Vagina (tissue), 2 donors: ENCODE data around the gene COX4I2.

Experiments used
- POLR2A ChIP-seq, 2 donors: fragments of 450-650 bp; IDR thresholded peaks; one replicate each; pipeline ENCODE4 v1.6.1; 2017; ENCODE audit warnings: antibody characterized with exemption in 2 of 2, mild to moderate bottlenecking in 2 of 2, moderate library complexity in 2 of 2
- TF ChIP-seq, protein P1 (sequence below), 3 experiments: fragments of 450-650 bp in 2 of 3; fragments of 200-600 bp in 1 of 3; sonication (generic) in 1 of 3; IDR thresholded peaks; one replicate each; pipeline ENCODE4 v1.5.1; 2017 to 2019; ENCODE audit warnings: antibody characterized with exemption in 3 of 3, mild to moderate bottlenecking in 2 of 3, moderate library complexity in 2 of 3

DNA sequence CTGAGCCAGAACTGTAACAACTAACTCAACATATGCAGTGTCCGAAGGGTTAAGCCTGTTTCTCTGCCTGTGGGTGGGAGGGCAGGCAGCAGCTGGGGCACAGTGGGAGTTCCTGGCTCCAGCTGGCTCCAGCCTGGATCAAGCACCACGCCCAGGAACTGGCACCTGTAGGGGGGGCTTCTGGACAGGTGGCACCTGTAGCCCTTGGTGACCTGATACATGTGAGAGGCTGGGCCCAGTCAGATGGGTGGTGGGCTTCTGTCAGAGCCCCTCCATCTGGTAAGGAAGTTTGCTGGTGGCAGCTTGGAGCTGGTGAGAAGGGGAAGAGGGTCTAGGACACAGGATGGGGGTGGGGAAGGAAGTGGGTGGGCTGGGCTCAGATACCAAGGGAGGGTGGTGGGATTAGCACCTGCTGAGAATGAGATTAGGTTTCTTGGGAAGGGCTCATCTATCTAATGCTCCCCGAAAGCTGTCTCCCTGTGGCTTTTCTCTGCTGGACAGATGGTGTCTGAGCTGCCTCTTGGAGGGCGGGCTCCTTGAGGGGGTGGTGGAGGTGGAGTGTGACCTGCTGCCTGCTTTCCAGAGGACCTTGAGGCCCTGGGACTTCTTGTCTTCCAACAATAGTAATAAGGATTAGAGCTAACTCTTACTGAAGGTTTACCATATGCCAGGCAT, 56.4 kb downstream of the COX4I2 start:
- TF ChIP-seq, protein P1, sequence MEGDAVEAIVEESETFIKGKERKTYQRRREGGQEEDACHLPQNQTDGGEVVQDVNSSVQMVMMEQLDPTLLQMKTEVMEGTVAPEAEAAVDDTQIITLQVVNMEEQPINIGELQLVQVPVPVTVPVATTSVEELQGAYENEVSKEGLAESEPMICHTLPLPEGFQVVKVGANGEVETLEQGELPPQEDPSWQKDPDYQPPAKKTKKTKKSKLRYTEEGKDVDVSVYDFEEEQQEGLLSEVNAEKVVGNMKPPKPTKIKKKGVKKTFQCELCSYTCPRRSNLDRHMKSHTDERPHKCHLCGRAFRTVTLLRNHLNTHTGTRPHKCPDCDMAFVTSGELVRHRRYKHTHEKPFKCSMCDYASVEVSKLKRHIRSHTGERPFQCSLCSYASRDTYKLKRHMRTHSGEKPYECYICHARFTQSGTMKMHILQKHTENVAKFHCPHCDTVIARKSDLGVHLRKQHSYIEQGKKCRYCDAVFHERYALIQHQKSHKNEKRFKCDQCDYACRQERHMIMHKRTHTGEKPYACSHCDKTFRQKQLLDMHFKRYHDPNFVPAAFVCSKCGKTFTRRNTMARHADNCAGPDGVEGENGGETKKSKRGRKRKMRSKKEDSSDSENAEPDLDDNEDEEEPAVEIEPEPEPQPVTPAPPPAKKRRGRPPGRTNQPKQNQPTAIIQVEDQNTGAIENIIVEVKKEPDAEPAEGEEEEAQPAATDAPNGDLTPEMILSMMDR (IDR thresholded peaks at IDR 0.05): no peak
- no peak for TF ChIP-seq POLR2A (IDR thresholded peaks at IDR 0.05)
